GM19372 (cell line): ENCODE data around the gene PDE4A.
"Not testable (repeated sequence)": the region's sequence is repeated elsewhere in the genome, so short reads cannot be mapped to it uniquely, and the experiment has no call there.

Experiments used
- ATAC-seq: cut with Tn5 transposase; IDR thresholded peaks from one replicate; pipeline ENCODE4 v1.9.1; 2021; ENCODE audit warnings: mild to moderate bottlenecking, low read depth, moderate library complexity; ENCODE audit not compliant: unreplicated experiment

The PDE4A gene

DNA sequence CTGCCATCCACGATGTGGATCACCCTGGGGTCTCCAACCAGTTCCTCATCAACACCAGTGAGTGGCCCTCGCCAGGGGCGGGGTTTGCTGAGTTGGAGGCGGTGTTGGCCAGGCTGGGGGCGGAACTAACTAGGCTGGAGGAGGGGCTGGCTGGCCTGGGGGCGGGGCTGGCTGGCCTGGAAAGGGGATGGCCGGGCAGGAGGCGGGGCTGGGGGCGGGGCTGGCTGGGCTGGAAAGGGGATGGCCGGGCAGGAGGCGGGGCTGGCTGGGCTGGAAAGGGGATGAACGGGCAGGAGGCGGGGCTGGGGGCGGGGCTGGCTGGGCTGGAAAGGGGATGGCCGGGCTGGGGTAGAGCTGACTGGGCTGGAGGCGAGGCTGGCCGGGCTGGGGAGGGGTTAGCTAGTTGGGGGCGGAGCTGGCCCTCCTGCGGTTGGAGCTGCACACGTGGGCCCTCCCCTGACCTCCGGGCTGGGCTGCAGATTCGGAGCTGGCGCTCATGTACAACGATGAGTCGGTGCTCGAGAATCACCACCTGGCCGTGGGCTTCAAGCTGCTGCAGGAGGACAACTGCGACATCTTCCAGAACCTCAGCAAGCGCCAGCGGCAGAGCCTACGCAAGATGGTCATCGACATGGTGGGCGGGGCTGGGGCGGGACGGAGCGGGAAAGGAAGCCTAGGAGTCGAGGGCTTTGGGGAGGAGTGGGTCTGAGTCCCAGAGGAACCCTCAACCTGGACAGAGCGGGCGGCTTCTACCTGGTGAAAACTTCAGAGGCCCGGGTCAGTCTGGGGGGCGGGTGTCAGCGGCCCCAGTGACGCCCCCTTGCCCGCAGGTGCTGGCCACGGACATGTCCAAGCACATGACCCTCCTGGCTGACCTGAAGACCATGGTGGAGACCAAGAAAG, 41.0 kb downstream of the PDE4A start:
- peak; percentile 95 for ATAC-seq

DNA sequence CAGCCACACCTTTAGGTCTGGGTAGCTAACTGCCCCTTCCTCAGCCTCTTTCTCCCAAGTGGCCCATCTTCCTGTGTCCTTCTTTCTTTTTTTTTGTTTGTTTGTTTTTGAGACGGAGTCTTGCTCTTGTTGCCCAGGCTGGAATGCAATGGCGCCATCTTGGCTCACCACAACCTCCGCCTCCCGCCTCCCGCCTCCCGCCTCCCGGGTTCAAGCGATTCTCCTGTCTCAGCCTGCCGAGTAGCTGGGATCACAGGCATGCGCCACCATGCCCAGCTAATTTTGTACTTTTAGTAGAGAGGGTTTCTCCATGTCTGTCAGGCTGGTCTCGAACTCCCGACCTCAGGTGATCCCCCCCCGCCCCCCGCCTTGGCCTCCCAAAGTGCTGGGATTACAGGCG, 41.7 kb downstream of the PDE4A start:
- not testable (repeated sequence) for ATAC-seq

DNA sequence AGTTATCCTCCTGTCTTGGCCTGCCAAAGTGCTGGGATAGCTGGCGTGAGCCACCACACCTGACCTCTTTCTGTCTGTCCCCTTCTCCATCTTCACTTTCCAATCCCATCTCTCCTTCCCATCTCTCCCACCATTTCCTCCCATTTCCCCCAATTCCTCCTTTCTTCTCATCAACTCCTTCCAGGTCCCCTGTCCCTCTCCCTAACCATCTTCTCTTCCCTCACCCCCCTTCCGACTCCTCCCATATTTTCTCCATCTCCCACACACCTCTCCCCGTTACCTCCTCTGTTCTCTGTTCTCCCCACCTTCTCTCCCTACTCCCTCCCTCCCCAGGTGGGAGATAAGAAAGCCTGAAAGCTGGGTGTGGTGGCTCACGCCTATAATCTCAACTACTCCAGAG, 42.2 kb downstream of the PDE4A start:
- no peak for ATAC-seq

DNA sequence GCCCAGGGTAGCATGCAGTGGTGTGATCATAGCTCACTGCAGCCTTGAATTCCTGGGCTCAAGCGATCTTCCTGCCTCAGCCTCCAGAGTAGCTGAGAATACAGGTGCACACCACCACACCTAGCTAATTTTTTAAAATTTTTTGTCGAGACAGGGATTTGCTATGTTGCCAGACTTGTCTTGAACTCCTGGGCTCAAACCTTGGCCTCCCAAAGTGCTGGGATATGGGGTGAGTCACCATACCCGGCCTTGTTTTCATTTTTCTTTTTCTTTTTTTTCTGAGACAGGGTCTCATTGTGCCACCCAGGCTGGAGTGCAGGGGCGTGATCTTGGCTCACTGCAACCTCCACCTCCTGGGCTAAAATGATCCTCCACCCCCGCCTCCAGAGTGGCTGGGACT, 44.1 kb downstream of the PDE4A start:
- ATAC-seq = no peak

DNA sequence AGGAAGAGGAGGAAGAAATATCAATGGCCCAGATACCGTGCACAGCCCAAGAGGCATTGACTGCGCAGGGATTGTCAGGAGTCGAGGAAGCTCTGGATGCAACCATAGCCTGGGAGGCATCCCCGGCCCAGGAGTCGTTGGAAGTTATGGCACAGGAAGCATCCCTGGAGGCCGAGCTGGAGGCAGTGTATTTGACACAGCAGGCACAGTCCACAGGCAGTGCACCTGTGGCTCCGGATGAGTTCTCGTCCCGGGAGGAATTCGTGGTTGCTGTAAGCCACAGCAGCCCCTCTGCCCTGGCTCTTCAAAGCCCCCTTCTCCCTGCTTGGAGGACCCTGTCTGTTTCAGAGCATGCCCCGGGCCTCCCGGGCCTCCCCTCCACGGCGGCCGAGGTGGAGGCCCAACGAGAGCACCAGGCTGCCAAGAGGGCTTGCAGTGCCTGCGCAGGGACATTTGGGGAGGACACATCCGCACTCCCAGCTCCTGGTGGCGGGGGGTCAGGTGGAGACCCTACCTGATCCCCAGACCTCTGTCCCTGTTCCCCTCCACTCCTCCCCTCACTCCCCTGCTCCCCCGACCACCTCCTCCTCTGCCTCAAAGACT, 46.9 kb downstream of the PDE4A start:
- no peak for ATAC-seq

DNA sequence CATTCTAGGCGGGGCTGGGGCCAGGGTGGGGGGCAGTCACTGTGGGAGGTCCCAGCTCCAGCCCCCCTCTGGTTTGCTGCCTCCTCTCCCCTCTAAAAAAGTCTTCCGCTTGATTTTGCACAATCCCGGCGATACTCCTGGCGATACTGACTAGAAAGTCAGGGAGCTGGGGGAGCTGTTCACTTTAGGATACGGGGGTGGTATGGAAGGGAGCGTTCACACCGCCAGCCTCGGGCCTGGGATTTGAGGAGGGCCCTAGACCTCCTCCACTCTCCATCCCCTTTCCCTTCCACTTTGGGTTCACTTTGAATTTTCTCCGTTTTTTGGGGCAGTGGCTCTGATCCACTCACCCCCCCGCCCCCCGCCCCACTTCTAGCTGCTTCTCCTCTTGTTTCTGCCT, 47.8 kb downstream of the PDE4A start:
- no peak for ATAC-seq

DNA sequence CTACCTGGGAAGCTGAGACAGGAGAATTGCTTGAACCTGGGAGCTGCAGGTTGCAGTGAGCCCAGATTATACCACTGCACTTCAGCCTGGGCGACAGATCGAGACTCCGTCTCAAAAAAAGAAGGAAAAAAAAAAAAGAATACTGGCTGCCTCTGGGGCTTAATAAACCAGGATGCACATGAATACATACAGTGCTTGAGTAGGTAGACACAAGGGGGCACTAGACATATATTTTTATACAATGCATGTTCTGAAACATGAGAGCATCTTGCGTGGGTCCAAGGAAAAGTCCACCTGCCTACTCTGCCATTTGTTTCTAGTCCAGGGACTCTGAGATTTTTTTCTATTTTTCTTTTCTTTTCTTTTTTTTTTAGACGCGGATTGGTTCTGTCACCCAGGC, 51.6 kb downstream of the PDE4A start:
- no peak for ATAC-seq

DNA sequence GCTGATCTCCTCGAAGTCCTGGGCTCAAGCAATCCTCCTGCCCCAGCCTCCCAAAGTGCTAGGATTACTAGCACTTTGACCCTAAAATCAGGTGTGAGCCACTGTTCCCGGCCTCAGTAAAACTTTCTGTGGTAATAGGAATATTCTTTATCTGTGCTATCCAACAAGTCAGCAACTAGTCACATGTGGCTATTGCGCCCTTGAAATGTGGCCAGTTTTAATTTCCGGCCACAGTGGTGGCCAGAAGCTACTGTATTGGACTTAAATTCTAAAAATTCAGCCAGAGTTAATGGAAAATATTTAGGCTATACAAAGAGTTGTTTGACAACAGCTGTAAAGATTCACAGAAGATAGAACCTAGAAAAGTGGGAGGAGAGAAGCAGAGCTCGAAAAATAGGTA, 52.9 kb downstream of the PDE4A start:
- ATAC-seq = no peak

DNA sequence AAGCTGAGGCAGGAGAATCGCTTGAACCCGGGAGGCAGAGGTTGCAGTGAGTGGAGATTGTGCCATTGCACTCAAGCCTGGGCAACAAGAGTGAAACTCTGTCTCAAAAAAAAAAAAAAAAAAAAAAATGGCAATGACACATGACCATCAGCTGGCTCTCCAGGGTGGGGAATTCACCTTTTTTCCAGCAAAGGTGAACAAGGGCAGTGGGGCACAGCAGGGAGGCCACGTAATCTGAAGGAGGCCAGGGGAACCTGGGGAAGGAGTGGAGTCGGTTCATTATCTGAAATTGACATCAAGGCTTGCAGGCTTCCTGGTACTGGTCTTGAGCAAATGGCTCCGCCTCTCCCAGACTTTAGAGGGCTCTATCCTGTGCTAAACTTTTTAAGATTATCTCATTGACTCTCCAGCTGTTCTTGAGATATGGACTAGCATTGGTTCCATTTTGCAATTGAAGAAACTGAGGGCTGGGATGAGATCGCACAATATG, 54.7 kb downstream of the PDE4A start:
- no peak for ATAC-seq

DNA sequence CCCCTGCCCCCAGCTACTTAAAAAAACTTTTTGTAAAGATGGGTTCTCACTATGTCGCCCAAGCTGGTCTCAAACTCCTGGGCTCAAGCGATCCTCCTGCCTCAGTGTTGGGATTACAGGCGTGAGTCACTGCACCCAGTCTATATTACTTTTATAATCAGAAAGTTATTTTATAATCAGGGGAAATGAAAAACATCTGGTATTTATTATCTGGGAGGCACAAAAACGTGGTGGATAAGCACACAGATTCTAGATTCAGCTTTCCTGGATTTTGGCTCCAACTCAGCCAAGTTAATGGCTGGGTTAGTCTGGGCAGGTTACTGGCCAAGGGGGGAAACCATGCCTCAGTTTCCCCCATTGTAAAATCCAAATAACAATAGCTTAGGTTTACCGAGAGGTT, 58.1 kb downstream of the PDE4A start:
- no peak for ATAC-seq

DNA sequence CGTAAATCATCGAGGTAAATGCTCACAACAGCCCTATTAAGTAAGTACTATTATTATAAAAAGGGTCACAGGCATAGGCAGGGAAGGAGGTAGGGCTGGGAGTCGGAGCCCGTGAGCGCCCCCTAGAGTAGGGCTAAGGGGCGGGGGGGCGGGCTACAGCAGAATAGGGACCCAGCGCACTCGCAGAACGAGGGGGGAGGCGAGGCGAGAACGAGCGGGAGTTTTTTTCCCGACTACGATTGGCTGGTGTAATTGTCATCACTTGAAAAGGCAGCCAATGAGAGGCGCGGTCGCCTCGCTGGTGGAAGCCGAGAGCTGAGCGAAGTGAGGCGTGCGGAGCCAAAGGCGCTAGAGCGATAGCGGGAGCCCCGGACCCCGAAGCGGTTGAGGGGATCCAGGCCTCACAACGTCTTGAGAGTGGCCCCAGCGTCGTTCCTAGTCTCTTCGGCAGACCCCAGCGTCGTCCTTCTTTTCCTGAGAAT, 58.6 kb downstream of the PDE4A start:
- ATAC-seq = no peak

DNA sequence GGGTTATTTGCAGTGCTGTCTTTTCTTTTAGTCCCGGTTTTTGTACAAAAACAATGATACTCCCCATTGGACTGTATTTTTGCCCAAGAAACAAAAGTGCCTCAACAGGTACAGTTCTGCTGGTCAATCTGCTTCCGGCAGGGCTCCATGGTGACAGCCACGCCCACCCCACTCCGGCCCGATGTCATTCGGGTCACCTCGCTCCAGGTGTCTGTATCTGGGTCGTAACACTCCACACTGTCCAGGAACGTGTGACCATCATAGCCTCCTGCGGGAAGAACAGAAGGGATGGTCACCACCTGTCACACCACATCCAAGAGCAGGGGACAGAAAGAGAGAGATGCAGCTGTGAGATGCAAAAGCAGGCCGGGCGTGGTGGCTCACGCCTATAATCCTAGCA, 66.2 kb downstream of the PDE4A start:
- no peak for ATAC-seq

DNA sequence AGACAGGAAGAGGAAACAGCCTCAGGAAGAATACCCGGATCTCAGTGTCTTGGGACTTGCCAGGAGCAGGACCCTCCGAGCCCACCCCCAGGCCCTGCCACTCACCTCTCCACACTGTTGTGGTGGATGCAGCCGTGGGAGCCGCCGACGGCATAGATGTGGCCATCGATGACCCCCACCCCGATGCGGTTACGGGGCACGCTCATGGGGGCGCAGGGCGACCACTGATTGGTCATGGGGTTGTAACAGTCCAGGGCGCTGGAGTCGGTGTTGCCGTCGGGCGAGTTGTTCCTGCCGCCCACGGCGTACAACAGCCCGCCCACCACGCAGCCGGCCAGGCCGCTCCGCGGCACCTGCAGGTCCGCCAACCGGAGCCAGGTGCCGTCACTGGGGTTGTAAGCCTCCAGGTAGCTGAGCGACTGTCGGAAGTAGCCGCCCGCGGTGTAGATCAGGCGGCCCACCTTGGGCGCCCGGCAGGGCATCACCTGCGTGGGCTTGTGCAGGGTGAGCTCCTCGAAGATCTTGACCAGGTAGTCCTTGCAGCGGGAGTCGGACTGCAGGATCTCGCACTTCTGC, 71.2 kb downstream of the PDE4A start:
- ATAC-seq = no peak

DNA sequence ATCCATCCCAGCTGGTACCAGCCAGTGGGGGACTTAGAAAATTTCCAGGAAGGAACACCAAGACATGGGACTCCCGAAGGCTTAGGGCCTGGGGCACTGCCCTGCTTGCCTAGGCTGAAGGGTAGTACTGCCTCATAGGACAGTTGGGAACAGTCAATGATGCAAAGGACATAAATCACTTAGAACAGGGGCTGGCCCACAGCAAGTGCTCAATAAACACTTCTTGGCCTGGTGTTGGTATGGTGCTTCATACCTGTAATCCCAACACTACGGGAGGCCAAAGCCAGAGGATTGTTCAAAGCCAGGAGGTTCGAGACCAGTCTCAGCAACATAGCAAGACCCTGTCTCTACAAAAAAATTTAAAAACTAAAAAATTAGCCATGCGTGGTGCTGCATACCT, 77.0 kb downstream of the PDE4A start:
- ATAC-seq = no peak

DNA sequence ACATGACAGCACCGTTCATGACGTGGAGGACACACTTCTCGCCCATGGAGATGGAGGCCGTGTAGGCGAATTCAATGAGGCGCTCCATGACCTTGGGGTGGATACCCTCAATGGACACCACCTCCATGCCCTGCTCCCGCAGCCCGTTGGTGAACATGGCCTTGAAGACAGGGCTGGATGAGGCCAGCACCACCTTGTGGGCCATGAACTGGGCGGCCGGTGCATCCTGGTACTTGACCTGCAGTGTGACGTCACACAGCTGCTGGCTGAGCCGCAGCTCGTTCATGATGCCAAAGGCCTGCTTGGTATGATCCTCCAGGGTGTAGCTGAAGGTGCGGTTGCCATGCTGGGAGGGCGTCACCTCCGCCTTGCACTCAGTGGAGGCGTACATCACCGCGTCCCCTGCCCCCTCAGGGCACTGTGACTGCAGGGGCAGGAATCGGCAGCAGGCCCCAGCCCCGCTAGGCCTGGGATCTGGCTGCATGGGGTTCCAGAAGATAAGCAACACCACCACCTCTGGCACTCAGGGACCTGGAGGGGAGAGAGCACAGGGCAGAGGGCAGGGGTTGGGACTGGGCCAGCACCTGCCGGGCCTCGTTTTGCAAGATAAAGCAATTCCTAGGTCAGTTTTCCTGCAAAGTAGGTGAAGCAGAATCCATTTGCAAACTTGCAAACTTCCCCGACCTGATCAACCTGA, 79.4 kb downstream of the PDE4A start:
- no peak for ATAC-seq

DNA sequence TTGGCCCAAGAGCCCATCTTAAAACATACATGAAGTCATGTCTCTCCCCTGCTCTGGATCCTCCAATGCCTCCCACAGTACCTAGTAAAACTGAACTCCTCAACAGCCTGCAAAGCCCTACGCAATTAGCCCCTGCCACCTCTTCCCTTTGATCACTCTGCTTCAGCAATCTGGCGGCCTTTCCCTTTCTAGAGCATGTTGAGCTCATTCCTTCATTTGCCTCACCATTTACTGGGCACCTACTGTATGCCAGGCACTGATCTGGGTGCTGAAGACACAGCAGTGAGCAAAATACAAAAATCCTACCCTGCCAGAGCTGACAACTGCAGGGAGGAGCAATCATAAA, 79.9 kb downstream of the PDE4A start:
- ATAC-seq = no peak

DNA sequence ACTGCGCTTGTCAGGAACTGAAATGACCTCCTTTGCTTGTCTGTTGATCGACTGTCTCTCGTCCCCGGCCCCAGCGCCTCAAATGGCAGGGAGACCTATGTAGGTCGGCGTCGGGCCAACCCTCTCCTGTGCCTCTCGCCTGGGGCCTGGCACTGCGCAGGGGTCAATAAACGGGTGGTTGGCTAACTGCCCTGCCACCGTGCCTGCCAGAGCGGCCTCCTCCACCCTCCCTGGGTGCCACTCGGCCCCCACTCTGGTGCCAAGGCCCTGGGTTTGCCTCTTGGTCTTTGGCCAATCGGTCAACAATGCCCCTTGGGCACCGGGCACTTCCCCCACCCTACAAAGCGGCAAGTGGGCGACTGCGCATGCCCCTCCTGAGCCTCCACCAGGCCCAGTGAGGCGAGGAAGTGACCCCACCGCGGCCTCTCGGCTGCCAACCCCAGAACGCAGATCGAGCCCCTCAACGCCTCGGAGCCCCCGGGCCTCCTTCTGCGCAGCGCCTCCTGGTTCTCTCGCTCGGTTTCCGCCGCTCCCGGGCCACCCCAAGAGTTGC, 81.7 kb downstream of the PDE4A start:
- peak; percentile 34 for ATAC-seq

DNA sequence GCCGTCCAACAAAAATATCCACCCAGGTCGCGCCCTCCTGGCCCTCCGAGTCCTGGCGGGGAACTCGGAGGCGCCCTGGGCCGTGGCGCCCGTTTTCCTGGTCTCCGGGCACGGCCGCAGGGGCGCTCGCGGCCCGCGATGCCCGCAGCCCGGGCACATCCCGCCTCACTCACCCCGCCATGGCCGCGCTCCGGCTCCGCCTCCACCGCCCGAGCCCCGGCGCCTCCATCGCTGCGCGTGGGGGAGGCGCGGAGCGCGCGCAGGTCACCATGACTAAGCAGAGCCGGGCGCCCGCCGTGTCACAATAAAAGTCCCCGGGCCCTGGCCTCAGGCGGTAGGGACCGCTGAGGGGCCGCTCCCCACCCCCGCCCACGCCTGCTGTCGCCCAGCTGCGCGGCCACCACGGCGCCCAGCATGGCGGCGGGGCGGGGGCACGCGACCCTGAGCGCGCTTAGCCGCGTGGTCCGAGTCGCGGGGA, 82.2 kb downstream of the PDE4A start:
- ATAC-seq = peak; percentile 82

DNA sequence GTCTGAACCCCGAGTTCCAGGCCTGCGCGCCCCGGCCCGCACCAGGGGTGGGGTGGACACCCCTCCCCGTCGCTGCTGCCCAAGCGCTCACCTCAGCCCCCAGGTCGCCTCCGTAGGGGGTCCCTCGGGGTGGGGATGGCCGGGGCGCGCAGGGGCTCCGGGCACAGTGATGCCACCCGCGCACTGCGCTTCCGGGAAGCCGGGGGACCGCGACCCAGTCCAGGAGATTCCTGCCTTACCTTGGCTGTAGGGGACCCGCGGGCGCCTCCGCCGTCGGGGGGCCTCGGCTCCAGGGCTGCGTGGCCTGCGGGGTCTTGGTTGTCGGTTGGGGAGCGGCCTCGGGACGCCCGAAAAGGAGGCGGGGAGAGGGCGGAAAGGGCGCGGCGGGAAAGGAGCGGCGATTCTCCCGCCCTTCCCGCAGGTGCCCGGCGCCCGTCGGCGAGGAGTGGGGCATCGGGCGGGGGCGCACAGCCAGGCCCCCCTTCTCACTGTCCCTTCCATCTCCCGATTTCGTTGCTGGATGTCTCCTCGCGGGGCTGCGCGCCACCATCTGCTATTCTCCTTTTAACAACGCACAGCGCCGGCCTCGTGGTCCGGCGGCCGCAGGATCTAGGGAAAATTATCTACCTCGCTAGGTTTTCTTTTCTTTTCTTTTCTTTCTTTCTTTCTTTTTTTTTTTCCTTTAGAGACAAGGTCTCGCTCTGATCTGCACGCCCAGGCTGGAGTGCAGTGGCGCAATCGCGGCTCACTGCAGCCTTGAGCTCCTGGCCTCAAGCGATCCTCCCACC, 82.9 kb downstream of the PDE4A start, which contains the start of gene KEAP1:
KEAP1 (minus strand) TSS at position 355 of the 788 bp plus-strand sequence. CDS start 3,323 bp downstream, outside the sequence.
- no peak for ATAC-seq
